A204.1 (cell line): Measurements from ENCODE around the gene E2F2.

ENCODE experiments used
- FAIRE-seq: peaks from 2 replicates; lab custom pipeline; 2012; peaks lifted over from hg19 to GRCh38; lab: Jason Lieb, UNC

E2F2 gene

GRCh38 chr1:23481904-23482303 is 49.1 kb downstream of the E2F2 start:
- FAIRE-seq, result no peak

GRCh38 chr1:23481026-23481597 is 49.9 kb downstream of the E2F2 start:
- FAIRE-seq, result no peak

- no peak for FAIRE-seq
Measured at GRCh38 chr1:23480187-23481025, 50.6 kb downstream of the E2F2 start.

- FAIRE-seq, result no peak
Measured at GRCh38 chr1:23479666-23479941, 51.4 kb downstream of the E2F2 start.

- FAIRE-seq, result no peak
Measured at GRCh38 chr1:23478896-23479665, 52.0 kb downstream of the E2F2 start.

- no peak for FAIRE-seq
Measured at GRCh38 chr1:23477359-23478144, 53.5 kb downstream of the E2F2 start.

GRCh38 chr1:23475641-23476040 is 55.4 kb downstream of the E2F2 start:
- FAIRE-seq, result no peak

- no peak for FAIRE-seq
Measured at GRCh38 chr1:23475134-23475628, 55.9 kb downstream of the E2F2 start.

- no peak for FAIRE-seq
Measured at GRCh38 chr1:23473037-23473800, 57.8 kb downstream of the E2F2 start.

- FAIRE-seq, result no peak
Measured at GRCh38 chr1:23472351-23473036, 58.5 kb downstream of the E2F2 start.

- no peak for FAIRE-seq
Measured at GRCh38 chr1:23471473-23472075, 59.5 kb downstream of the E2F2 start.

GRCh38 chr1:23470282-23471070 is 60.6 kb downstream of the E2F2 start:
- no peak for FAIRE-seq

- no peak for FAIRE-seq
Measured at GRCh38 chr1:23469372-23469982, 61.6 kb downstream of the E2F2 start.

- FAIRE-seq, result no peak
Measured at GRCh38 chr1:23466423-23466989, 64.5 kb downstream of the E2F2 start.

GRCh38 chr1:23463286-23463685 is 67.7 kb downstream of the E2F2 start:
- FAIRE-seq, result no peak

GRCh38 chr1:23462766-23463165 is 68.3 kb downstream of the E2F2 start:
- no peak for FAIRE-seq

- FAIRE-seq, result no peak
Measured at GRCh38 chr1:23461050-23461449, 70.0 kb downstream of the E2F2 start.

- FAIRE-seq, result no peak
Measured at GRCh38 chr1:23460519-23460918, 70.5 kb downstream of the E2F2 start.

- FAIRE-seq, result no peak
Measured at GRCh38 chr1:23459338-23459757, 71.7 kb downstream of the E2F2 start.
